Measurements from ENCODE around the gene MLIP.

- no peak for TF ChIP-seq CTCF (IDR thresholded peaks at IDR 0.05)
- TF ChIP-seq POLR2AphosphoS5 (IDR thresholded peaks at IDR 0.05; ENCODE audit: low read depth, low read length), result no peak
- TF ChIP-seq TCF7L2 (IDR thresholded peaks at IDR 0.05; ENCODE audit: low read depth, low read length), result no peak
- TF ChIP-seq REST (IDR thresholded peaks at IDR 0.05; ENCODE audit: insufficient read depth in 1 of 2, low read depth in 2 of 2, low read length in 1 of 2), result no peak
- TF ChIP-seq SIN3A (IDR thresholded peaks at IDR 0.05; ENCODE audit: borderline replicate concordance, insufficient read depth, low read depth, low read length), result no peak
These were observed 84.4 kb downstream of the MLIP start for GRCh38 chr6:54195637-54196036.
